GM12801 (cell line): Measurements from ENCODE around the gene RAB40C.

ENCODE experiments used
- CTCF ChIP-seq: IDR thresholded peaks from one replicate; pipeline ENCODE4 v1.5.1; 2011; ENCODE audit warnings: control low read depth; ENCODE audit not compliant: insufficient read length; ENCODE audit errors: extremely low read depth

RAB40C gene, protein sequence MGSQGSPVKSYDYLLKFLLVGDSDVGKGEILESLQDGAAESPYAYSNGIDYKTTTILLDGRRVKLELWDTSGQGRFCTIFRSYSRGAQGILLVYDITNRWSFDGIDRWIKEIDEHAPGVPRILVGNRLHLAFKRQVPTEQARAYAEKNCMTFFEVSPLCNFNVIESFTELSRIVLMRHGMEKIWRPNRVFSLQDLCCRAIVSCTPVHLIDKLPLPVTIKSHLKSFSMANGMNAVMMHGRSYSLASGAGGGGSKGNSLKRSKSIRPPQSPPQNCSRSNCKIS

DNA sequence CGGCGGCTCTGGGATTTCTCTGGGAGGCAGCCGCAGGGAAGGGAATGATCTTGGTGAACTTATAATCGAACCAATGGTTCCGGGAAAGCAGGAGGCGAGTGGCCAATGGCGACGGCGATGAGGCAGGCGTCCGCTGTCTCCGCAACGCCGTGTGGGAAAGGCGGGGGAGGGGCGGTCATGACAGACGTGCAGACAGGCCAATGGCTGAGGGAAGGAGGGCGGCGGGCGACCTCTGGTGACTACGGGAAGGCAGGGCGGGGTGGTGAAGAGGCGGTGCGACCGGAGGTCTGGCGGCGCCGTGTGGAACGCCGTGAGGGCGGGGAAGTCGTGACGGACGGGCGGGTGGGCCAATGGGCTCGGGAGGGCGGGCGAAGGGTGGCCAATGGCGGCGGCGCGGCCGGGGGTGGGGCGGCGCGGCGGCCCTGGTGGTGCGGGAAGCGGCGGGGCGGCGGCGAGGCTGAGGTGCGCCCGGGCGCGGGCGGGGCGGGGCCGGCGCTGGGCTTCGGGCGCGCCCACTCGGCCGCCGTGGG is at the start of gene RAB40C:
Gene RAB40C (plus strand): TSS at position 409 of the 530 bp plus-strand sequence. CDS start 226 bp downstream, outside the sequence.
- no peak for TF ChIP-seq CTCF

- no peak for TF ChIP-seq CTCF
Observed at GRCh38 chr16:540645-541340, 49.1 kb upstream of the RAB40C start.

DNA sequence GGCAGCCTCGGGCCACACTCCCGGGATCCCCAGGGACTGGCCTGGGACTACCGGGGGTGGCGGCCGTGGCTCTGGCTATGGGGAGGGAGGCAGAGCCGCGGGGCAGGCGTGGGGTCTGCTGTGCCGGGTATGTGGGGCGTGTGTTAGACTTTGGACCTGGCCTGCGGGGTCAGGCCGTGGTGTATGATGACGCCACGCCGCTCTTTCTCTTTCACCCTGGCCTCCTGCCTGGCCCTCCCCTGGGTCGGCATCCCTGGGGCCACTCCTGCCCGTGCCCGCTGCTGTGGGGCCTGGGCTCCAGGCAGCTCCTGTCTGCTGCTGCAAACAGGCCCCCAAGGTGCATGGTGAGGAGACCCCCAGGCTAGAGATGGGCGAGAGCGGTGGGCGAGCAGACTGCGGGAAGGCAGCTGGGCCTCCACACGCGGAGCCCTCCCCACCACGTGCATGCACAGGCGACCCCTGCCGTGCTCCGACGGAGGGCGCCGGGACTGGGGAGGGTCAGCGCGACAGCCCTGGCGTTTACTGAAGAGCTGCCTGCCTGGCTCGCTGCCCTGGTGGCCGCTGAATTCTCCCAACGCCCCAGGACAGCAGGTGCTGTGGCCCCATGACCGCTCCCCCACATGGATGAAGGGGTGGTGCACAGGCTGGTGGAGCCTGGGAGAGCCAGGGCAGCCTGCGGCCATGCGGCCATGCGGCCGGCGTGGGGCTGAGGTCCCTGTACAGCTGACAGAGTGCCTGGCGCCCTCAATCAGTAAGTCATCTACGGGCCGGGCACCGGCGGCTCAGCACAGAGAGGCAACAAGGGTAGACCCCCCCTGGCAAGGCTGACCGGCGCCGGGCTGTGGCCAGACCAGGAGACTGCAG is 46.3 kb upstream of the RAB40C start:
- TF ChIP-seq CTCF = no peak

GRCh38 chr16:544517-544916 is 45.3 kb upstream of the RAB40C start:
- TF ChIP-seq CTCF = no peak

GRCh38 chr16:546909-547770 is 42.7 kb upstream of the RAB40C start:
- TF ChIP-seq CTCF = no peak

- TF ChIP-seq CTCF = no peak
Observed at GRCh38 chr16:548586-548985, 41.3 kb upstream of the RAB40C start.
